Measurements from ENCODE around the gene TTC7B.

TTC7B gene

GRCh38 chr14:90499908-90500664 lies 316.1 kb downstream of the TTC7B start:
- DNase-seq, result no peak

GRCh38 chr14:90499121-90499520 lies 317.1 kb downstream of the TTC7B start:
- no peak for DNase-seq

GRCh38 chr14:90498198-90498597 lies 318.0 kb downstream of the TTC7B start:
- DNase-seq, result no peak

GRCh38 chr14:90496379-90496778 lies 319.9 kb downstream of the TTC7B start:
- DNase-seq, result no peak

GRCh38 chr14:90495357-90496276 lies 320.6 kb downstream of the TTC7B start:
- DNase-seq, result peak; percentile 46

GRCh38 chr14:90491911-90492531 lies 324.2 kb downstream of the TTC7B start:
- DNase-seq, result no peak

- peak; percentile 26 for DNase-seq
Measured at GRCh38 chr14:90491221-90491885, 324.9 kb downstream of the TTC7B start.

- no peak for DNase-seq
Measured at GRCh38 chr14:90490720-90491050, 325.5 kb downstream of the TTC7B start.

GRCh38 chr14:90489916-90490719 lies 326.1 kb downstream of the TTC7B start:
- DNase-seq, result no peak

GRCh38 chr14:90489306-90489705 lies 326.9 kb downstream of the TTC7B start:
- no peak for DNase-seq

- DNase-seq, result no peak
Measured at GRCh38 chr14:90488256-90488655, 328.0 kb downstream of the TTC7B start.

- no peak for DNase-seq
Measured at GRCh38 chr14:90487462-90487861, 328.8 kb downstream of the TTC7B start.

GRCh38 chr14:90487031-90487430 lies 329.2 kb downstream of the TTC7B start:
- peak; percentile 66 for DNase-seq

- DNase-seq, result no peak
Measured at GRCh38 chr14:90484291-90484690, 331.9 kb downstream of the TTC7B start.

GRCh38 chr14:90483571-90483974 lies 332.7 kb downstream of the TTC7B start:
- DNase-seq, result no peak

- DNase-seq, result no peak
Measured at GRCh38 chr14:90483117-90483516, 333.1 kb downstream of the TTC7B start.

GRCh38 chr14:90475298-90475697 lies 340.9 kb downstream of the TTC7B start:
- DNase-seq, result no peak
